Type B pancreatic cell (in vitro differentiated cells): Measurements from ENCODE around the gene KIF7. TPM values are rescaled to one million over a fixed set of nuclear protein-coding genes. Genes with fewer than 3 reads are reported as not detected.

Experiments used
- DNase-seq: peaks from one replicate; pipeline ENCODE4 v3.0.0; 2021; ENCODE audit warnings: mixed read lengths; ENCODE audit not compliant: unreplicated experiment; ENCODE audit errors: extremely low spot score
- H3K27ac Mint-ChIP-seq: 2 replicates; pipeline ENCODE4 v1.8.0; 2021; ENCODE audit warnings: mild to moderate bottlenecking, mixed read lengths
- H3K27me3 Mint-ChIP-seq: 2 replicates; pipeline ENCODE4 v1.8.0; 2021; ENCODE audit warnings: mixed read lengths
- H3K36me3 Mint-ChIP-seq: 2 replicates; pipeline ENCODE4 v1.8.0; 2021; ENCODE audit warnings: mixed read lengths
- H3K4me1 Mint-ChIP-seq: one replicate; pipeline ENCODE4 v1.8.0; 2021; ENCODE audit warnings: mixed read lengths; ENCODE audit not compliant: unreplicated experiment
- H3K4me3 Mint-ChIP-seq: 2 replicates; pipeline ENCODE4 v1.8.0; 2021; ENCODE audit warnings: mild to moderate bottlenecking, mixed read lengths
- H3K9me3 Mint-ChIP-seq: 2 replicates; pipeline ENCODE4 v1.8.0; 2021; ENCODE audit warnings: mixed read lengths
- total RNA-seq: library from RNA; stranded (reverse); gene quantifications from 2 replicates; pipeline ENCODE4 v1.2.1, GENCODE V29; 2021; ENCODE audit warnings: low replicate concordance
- TF ChIP-seq, protein P1 (sequence below): fragments of 200-600 bp; sonication (generic); conservative IDR thresholded peaks from 2 replicates; pipeline ENCODE4 v1.5.0; 2021; ENCODE audit warnings: antibody characterized with exemption, mild to moderate bottlenecking

KIF7 gene
- total RNA-seq, 1 donor from 2014 or later, result 15.5 TPM

DNA sequence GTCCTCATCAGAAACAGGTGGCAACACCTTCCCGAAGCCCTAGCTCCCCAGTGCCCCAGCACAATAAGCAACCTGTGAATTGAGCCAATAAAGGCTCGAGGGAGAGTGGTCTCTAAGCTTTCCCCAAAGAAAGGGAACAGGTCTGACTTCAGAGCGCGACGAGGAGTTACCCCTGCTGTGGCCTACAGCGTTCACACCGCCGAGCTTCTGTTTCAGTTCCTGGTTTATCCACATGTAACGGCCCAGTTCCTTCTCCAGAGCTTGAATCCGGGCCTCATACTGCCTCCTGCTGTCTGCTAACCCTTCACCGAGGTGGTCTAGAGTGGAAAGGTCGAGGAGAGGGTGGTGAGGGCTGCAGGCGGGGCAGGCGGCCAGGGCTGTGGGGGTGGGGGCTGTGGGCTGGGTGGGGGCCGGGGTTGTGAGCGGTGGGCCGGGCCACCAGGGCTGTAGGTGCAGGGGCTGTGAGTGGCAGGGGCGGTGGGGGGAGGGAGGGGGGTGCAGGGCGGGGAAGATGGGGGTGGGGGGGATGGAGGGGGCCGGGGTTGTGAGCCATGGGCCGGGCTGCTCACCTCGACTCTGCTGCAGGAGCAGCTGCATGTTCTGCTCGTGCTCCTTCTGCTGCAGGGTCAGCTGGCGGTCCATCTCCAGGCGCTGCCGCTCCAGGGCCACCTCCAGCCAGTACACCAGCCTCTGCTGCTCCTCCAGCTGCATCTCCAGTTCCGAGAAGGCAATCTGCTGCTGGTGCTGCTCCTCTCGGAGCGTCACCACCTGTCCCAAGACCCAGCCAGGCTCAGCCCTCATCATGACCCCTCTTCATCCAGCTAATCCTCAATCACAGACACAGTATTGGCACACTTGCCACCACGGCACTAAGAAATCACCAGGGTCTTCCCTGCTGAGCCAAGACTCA, 26.2 kb downstream of the KIF7 start:
- H3K36me3 Mint-ChIP-seq, result peaks cover 34% of the 10 kb centered on the region
- H3K27ac Mint-ChIP-seq, result no peak overlapping the region
- H3K4me3 Mint-ChIP-seq, result no peak overlapping the region
- DNase-seq, result no peak
- no peaks in the 10 kb centered on the region for H3K4me1 Mint-ChIP-seq
- H3K9me3 Mint-ChIP-seq, result no peaks in the 10 kb centered on the region
- no peaks in the 10 kb centered on the region for H3K27me3 Mint-ChIP-seq
- TF ChIP-seq, protein P1, sequence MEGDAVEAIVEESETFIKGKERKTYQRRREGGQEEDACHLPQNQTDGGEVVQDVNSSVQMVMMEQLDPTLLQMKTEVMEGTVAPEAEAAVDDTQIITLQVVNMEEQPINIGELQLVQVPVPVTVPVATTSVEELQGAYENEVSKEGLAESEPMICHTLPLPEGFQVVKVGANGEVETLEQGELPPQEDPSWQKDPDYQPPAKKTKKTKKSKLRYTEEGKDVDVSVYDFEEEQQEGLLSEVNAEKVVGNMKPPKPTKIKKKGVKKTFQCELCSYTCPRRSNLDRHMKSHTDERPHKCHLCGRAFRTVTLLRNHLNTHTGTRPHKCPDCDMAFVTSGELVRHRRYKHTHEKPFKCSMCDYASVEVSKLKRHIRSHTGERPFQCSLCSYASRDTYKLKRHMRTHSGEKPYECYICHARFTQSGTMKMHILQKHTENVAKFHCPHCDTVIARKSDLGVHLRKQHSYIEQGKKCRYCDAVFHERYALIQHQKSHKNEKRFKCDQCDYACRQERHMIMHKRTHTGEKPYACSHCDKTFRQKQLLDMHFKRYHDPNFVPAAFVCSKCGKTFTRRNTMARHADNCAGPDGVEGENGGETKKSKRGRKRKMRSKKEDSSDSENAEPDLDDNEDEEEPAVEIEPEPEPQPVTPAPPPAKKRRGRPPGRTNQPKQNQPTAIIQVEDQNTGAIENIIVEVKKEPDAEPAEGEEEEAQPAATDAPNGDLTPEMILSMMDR, result no peak

DNA sequence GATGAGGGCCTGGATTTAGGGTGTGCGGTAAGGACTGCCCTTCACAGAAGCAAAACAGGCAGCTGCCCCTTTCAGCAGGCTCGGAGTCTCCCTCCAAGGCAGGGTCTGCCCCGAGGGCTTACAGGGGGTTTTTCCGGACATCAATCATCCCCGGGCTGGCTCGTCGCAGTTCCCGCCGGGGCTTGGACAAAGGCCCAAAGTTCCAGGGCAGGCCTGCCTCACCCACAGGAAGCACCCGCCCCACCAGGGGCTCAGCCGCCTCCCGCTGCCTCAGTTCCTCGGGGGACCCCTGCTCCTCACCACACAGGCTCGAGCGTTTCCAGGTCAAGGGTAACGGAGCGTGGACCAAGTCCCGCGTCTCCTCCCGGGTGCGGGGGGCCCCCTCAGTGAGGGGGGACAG, 27.0 kb downstream of the KIF7 start:
- Mint-ChIP-seq H3K36me3 (peaks cover 36% of the 10 kb centered on the region), H3K9me3 (no peaks in the 10 kb centered on the region), H3K27me3 (no peaks in the 10 kb centered on the region), H3K4me3 (no peak overlapping the region), H3K4me1 (no peaks in the 10 kb centered on the region), H3K27ac (no peak overlapping the region)
- no peak for DNase-seq
- TF ChIP-seq, protein P1, result no peak

DNA sequence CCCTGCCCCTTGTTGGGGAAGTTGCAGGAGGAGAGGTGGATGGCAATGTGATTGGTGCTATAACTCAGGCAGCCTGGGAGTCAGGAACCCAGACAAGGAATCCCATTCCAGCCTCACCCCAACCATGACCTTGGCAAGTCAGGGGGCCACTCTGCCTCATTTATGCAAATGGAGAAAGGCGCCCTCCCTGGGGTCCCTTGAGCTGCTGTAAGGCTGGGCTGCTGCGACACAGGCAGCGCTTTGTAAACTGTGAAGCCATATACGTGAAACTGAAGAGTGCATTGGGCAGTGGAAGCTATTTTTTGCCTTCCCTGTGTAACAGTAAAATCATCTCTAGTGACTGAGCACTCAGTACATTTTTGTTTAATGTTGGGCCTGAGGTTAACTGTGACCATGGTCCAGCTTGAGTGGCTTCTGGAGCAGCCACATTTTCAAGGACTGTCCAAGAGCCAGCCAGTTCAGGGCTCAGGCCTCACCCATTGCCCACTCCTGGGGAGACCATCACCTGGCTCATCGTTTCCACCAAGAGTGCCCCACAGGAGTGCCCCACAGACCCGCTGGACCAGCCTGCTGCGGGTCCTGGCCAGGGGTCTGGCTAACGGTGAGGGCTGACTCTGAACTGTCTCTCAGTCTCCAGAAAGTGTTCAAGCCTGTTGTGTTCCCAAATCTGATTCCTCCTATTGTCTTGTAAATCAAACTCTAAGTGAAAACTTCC, 27.9 kb downstream of the KIF7 start:
- H3K4me1 Mint-ChIP-seq, result no peaks in the 10 kb centered on the region
- H3K27ac Mint-ChIP-seq, result no peak overlapping the region
- peaks cover 36% of the 10 kb centered on the region for H3K36me3 Mint-ChIP-seq

DNA sequence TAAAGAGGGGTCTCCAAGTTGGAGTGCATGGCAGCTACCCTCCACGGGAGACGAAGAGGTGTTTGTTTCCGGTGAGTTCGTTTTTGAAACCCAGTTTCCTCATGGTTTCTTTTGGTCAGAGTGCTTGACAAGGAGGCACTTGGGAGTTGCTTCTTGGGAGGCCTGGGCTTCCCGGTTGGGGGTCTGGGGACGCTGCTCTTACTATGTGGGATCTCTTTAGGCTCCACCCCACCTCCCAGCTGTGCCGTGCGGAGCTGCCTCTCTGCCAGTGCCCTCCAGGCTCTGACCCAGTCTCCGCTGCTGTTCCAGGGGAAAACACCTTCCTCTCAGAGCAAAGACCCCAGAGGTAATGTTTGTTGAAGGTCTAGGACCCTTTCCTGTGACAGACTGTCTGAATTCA, 29.6 kb downstream of the KIF7 start:
- TF ChIP-seq, protein P1, result no peak
- Mint-ChIP-seq H3K27ac (no peak overlapping the region), H3K36me3 (peaks cover 30% of the 10 kb centered on the region), H3K9me3 (no peaks in the 10 kb centered on the region), H3K27me3 (no peaks in the 10 kb centered on the region), H3K4me3 (no peak overlapping the region), H3K4me1 (no peaks in the 10 kb centered on the region)
- DNase-seq, result no peak

More for the DNA sequence above, 27.9 kb downstream of the KIF7 start:
- H3K27me3 Mint-ChIP-seq, result no peaks in the 10 kb centered on the region
- DNase-seq, result no peak
- H3K4me3 Mint-ChIP-seq, result no peak overlapping the region
- TF ChIP-seq, protein P1, result no peak
- no peaks in the 10 kb centered on the region for H3K9me3 Mint-ChIP-seq

DNA sequence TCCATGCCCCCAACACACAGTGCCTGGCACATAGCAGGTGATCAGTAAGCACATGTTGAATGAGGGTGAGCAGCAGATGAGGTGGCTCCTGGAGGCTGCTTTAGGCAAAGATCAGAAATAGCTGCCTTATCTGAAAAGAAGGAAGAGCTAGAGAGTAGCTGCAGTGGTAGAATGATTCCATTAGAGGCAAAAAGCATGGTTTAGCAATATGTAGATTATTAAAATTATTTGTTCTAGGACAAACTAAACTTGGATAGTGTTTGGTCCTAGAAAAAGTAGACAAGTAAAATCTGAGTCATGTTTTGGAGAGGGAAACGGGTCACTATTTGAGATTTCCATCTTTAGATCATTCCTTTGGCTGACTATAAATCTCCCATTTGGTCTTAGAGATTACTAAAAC, 32.1 kb downstream of the KIF7 start:
- Mint-ChIP-seq H3K36me3 (peaks cover 25% of the 10 kb centered on the region), H3K4me3 (no peak overlapping the region), H3K27ac (no peak overlapping the region), H3K9me3 (no peaks in the 10 kb centered on the region), H3K27me3 (no peaks in the 10 kb centered on the region), H3K4me1 (no peaks in the 10 kb centered on the region)
- TF ChIP-seq, protein P1, result no peak
- no peak for DNase-seq
